GM18951 (cell line): ENCODE results near the gene WASHC4.

Experiments used
- POLR2A ChIP-seq: IDR thresholded peaks from 4 replicates; pipeline ENCODE4 v1.6.1; 2011; ENCODE audit warnings: mild to moderate bottlenecking; ENCODE audit not compliant: insufficient read length, insufficient read depth; ENCODE audit errors: extremely low read depth
- in situ Hi-C: fragments of 300-500 bp; cut with MboI; formaldehyde crosslinking; loops from one replicate; pipeline ENCODE4 v1.12.0; 2022; ENCODE audit warnings: low sequenced_read_pairs, mixed read lengths, inconsistent platforms; ENCODE audit not compliant: unreplicated experiment

Gene WASHC4

GRCh38 chr12:105192624-105193225 lies 85.2 kb downstream of the WASHC4 start:
- TF ChIP-seq POLR2A: no peak
- in situ Hi-C loops: no loop called here

GRCh38 chr12:105194947-105195346 lies 87.4 kb downstream of the WASHC4 start:
- in situ Hi-C loops: no loop called here
- TF ChIP-seq POLR2A: no peak

GRCh38 chr12:105196090-105196489 lies 88.6 kb downstream of the WASHC4 start:
- in situ Hi-C loops: no loop called here

GRCh38 chr12:105198961-105199360 lies 91.4 kb downstream of the WASHC4 start:
- no peak for TF ChIP-seq POLR2A
- in situ Hi-C loops: no loop called here

More at GRCh38 chr12:105196090-105196489, 88.6 kb downstream of the WASHC4 start:
- no peak for TF ChIP-seq POLR2A

- TF ChIP-seq POLR2A: no peak
- in situ Hi-C loops: no loop called here
These were observed 92.9 kb downstream of the WASHC4 start for GRCh38 chr12:105200385-105200784.

GRCh38 chr12:105201299-105201698 lies 93.8 kb downstream of the WASHC4 start:
- no peak for TF ChIP-seq POLR2A
- in situ Hi-C loops: no loop called here

GRCh38 chr12:105202202-105202601 lies 94.7 kb downstream of the WASHC4 start:
- in situ Hi-C loops: no loop called here
- TF ChIP-seq POLR2A: no peak

- in situ Hi-C loops: no loop called here
- no peak for TF ChIP-seq POLR2A
These were observed 96.6 kb downstream of the WASHC4 start for GRCh38 chr12:105204127-105204526.

- in situ Hi-C loops: no loop called here
- no peak for TF ChIP-seq POLR2A
These were observed 97.4 kb downstream of the WASHC4 start for GRCh38 chr12:105204916-105205315.

GRCh38 chr12:105205322-105206048 lies 98.0 kb downstream of the WASHC4 start:
- no peak for TF ChIP-seq POLR2A
- in situ Hi-C loops: no loop called here

- in situ Hi-C loops: no loop called here
- TF ChIP-seq POLR2A: no peak
These were observed 99.3 kb downstream of the WASHC4 start for GRCh38 chr12:105206686-105207374.

- no peak for TF ChIP-seq POLR2A
- in situ Hi-C loops: no loop called here
These were observed 101.6 kb downstream of the WASHC4 start for GRCh38 chr12:105209091-105209490.

- in situ Hi-C loops: no loop called here
- TF ChIP-seq POLR2A: no peak
These were observed 104.9 kb downstream of the WASHC4 start for GRCh38 chr12:105212438-105212837.

- no peak for TF ChIP-seq POLR2A
- in situ Hi-C loops: no loop called here
These were observed 106.6 kb downstream of the WASHC4 start for GRCh38 chr12:105214148-105214547.
